ENCODE results near the gene AKR1C1. TPM values are rescaled to one million over a fixed set of nuclear protein-coding genes. Genes with fewer than 3 reads are reported as not detected.

Gene AKR1C1
- total and polyA plus RNA-seq, 3 donors from 2014 or later = 23.2 to 30.8 (median 26.3) TPM

Small RNAs within 50 kb of the gene (small RNA-seq; reads per million reads assigned to genes)
- gene RF00096 = 0 reads per million in 2 donors

Other genes with a start within 250 kb of the AKR1C1 start
- gene AKR1E2, start 137.2 kb upstream of the AKR1C1 start, total RNA-seq = 10 to 100 TPM; 37.0 to 53.0 TPM
- gene AKR1E2, start 137.2 kb upstream of the AKR1C1 start, polyA plus RNA-seq (ENCODE audit: insufficient read depth, low read depth, low replicate concordance) = 79.6 TPM
- gene AKR1C2, start 40.4 kb downstream of the AKR1C1 start, total RNA-seq = 1 to 10 TPM; 5.8 to 8.7 TPM
- gene AKR1C2, start 40.4 kb downstream of the AKR1C1 start, polyA plus RNA-seq (ENCODE audit: insufficient read depth, low read depth, low replicate concordance) = 35.5 TPM
- gene AKR1C3, start 131.0 kb downstream of the AKR1C1 start, total RNA-seq = 10 to 100 TPM; 15.2 to 15.6 TPM
- 21.2 TPM for gene AKR1C3, start 131.0 kb downstream of the AKR1C1 start, polyA plus RNA-seq (ENCODE audit: insufficient read depth, low read depth, low replicate concordance)
- gene AKR1C8, start 221.7 kb downstream of the AKR1C1 start, total RNA-seq = 1 to 10 TPM; 4.3 to 7.5 TPM
- 0.33 TPM for gene AKR1C8, start 221.7 kb downstream of the AKR1C1 start, polyA plus RNA-seq (ENCODE audit: insufficient read depth, low read depth, low replicate concordance)
- under 1 TPM; 0.37 to 0.63 TPM for gene AKR1C4, start 233.4 kb downstream of the AKR1C1 start, total RNA-seq
- 1.9 TPM for gene AKR1C4, start 233.4 kb downstream of the AKR1C1 start, polyA plus RNA-seq (ENCODE audit: insufficient read depth, low read depth, low replicate concordance)

Data from testis (tissue), 3 donors.